HG02623 (cell line): ENCODE data around the gene FUCA1.
"Not testable (repeated sequence)": the region's sequence is repeated elsewhere in the genome, so short reads cannot be mapped to it uniquely, and the experiment has no call there.

Source experiments
- ATAC-seq: cut with Tn5 transposase; IDR thresholded peaks from one replicate; pipeline ENCODE4 v1.9.1; 2021; ENCODE audit warnings: moderate library complexity; ENCODE audit not compliant: unreplicated experiment

The FUCA1 gene

DNA sequence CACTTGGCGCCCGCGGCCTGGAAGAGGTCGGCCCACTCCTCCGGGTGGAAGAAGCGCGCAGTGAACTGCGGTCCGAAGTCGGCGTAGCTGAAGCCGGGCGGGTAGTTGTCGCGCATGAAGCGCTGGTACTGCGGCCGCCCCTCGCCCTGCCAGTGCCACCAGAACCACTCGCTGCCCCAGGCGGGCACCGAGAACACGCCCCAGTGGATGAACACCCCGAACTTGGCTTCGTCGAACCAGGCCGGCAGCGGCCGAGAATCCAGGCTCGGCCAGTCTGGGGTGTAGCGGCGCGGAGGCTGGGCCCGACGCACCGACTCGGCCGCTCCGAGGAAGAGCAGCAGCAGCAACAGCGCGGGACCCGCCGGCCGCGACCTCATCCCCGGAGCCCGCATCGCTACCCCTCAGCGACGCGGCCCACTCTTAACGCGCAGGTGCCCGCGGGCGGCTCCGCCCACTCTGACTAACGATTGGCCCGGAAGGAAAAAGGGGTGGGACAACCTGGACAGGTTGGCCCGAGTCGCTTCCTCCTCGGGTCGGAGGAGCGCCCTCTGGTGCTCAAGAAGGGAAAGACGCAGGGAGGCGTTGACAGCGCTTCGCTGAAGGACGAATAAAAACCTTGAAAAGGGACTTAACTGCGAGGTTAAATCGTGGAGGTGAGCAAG lies at the start of gene FUCA1:
Gene FUCA1, minus strand, starts transcription at position 396 of the 662 bp plus-strand sequence. Its CDS starts 4 bp downstream, at position 392.
- ATAC-seq, result peak; percentile 92

DNA sequence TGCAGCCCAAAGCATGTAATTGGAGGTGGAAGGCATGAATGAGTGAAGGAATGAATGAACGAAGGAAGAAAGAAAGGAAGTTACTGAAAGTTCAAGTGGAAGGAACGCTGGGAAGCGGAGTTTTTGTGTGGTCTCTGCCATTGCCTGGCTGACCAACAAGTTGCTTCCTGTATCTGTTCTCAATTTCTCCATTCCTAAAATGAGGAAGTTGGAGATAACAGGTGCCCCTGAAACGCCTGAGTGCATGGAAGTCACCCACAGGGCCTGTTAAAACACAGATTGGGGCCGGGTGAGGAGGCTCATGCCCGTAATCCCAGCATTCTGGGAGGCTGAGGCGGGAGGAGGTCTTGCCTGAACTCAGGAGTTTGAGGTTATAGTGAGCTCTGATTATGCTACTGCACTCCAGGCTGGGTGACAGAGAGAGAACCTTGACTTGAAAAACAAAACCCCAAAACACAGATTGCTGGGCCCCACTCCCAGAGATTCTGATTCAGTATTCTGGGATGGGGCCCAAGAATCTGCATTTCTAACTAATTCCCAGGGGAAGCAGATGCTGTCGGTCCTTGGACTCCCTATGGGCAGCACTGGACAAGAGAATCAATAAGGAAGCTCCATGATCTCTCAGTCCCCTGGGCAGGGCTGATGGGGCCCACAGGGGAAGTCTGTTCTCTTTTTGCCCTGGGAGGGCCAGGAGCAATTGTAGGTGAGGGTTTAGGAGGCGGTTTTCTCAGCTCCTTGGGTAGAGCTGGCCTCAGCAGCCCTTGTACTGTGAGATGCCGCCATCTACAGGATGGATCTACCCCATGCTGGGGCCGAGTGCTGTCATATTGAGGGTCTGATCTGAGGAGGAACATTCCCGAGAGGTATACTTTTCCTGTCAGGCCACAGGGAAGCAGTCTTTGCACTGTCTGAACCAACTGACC lies 48.4 kb upstream of the FUCA1 start:
- peak; percentile 58 for ATAC-seq

DNA sequence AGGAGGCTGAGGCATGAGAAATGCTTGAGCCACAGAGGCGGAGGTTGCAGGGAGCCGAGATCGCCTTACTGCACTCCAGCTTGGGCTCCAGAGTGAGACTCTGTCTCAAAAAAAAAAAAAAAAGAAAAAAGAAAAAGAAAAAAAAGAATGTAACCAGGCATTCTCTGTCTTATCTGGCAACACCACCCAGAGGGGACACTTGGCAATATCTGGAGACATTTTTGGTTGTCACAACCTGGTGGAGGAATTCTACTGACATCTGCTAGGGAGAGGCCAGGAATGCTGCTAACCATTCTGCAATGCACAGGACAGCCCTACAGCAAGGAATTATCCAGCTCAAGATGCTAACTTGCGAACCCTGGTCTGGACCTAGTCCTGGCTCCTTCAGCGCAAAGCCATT lies 47.4 kb upstream of the FUCA1 start:
- ATAC-seq, result no peak

DNA sequence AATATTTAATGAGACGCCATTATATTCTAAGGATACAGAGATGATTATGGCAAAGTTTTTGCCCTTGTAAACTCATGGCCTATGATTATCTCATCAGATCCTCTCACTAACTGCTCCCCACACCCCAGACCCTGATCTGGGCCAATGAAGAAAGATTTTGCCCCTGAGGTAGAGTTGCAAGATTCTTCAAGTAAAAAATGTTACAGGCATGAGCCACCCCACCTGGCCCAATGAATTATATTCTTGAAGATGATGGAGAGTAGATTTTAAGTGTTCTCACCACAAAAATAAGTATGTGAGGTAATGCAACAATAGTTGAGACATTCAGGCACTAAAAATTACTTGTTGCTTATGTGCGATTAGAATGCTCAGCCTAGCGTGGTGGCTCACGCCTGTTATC lies 46.8 kb upstream of the FUCA1 start:
- ATAC-seq, result no peak

DNA sequence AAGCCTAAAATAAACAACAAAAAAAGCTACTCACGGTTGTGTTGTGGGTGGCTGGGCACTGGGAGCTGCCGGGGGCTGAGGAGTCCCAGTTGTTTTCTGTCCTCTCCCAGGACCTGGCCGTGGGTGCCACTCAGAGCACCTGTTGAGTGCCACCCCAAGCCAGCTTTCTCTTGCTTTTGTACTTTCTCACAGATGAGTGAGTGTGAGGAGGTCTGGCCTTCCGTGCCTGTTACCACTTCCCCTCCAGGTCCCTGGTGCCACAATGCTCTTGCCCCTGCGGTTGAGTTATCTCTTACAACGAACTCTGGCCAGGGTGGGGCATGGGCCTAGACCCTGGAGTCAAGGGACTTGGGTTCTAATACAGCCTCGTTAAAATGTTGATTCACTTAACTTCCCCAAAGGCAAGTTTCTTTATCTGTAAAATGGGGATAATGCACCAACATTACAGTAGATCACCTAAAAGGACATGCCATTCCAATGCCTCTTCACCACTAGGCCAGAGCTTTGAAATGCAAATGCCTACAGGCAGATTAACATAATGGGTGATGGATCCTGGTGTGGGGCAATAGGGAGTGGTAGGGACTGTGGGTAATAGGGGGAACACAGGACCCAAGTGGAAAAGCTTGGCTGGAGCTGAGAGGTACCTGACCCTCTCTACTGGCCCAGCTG lies 45.3 kb upstream of the FUCA1 start, which contains the start of gene CNR2:
Gene CNR2, minus strand, starts transcription at position 151 of the 669 bp plus-strand sequence. CDS start 37,745 bp downstream, outside the sequence.
- ATAC-seq, result no peak

DNA sequence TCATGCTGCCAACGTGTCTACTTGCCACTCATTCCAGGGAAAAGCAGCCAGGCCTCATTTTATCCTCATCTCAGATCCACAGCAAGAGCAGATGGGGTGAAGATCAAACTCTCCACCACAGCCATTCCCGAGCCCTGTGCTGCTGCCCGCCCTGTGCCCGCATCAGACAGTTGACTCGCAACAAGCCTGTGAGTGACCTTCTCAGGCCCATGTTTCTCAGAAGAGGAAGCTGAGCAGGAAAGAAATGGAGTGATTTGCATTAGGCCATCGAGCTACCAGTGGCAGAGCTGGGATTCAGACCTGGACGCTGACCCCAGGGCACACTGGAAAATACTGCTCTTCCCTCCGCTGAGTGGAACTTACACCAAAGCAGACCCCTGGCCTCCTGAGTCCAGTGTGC lies 43.8 kb upstream of the FUCA1 start:
- no peak for ATAC-seq

DNA sequence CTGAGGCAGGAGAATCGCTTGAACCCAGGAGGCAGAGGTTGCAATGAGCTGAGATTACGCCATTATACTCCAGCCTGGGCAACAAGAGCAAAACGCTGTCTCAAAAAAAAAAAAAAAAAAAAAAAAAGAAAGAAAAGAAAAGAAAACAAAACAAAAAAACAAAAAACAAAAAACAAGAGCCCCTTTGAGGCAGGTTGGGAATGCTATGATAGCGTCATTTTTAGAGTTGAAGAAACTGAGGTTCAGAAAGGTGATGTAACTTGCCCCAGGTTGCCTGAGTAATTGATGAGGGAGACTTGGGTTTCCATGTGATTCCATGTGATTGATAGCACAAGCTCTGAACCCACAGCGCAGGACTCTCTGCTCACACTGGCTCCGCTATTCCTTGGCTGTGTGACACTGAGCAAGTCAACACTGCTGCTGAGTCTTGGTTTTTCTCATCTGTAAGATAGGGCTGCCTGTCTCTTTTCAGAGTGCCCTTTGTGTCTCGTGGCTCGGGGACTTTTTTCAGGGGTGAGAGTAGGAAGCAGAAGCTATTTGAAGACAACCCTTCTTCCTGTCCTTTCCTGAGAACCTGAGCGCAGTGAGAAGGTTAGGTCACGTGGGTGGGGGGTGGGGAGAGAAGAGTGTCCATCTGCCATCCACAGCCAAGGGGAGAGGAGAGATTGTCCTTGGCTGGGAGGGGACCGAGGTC lies 42.6 kb upstream of the FUCA1 start:
- ATAC-seq, result no peak

DNA sequence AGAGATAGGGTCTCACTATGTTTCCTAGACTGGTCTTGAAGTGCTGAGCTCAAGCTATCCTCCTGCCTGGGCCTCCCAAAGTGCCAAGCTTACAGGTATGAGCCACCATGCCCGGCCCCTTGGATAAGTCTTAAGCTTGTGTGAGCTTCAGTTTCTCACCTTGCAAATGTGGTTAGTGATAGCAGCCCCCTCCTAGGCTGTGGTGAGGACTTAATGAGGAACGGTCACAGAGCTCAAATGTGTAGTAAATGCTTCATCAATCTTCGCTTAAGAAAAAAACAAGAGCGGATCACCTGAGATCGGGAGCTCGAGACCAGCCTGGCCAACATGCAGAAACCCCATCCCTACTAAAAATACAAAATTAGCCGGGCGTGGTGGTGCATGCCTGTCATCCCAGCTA lies 42.1 kb upstream of the FUCA1 start:
- ATAC-seq, result no peak

DNA sequence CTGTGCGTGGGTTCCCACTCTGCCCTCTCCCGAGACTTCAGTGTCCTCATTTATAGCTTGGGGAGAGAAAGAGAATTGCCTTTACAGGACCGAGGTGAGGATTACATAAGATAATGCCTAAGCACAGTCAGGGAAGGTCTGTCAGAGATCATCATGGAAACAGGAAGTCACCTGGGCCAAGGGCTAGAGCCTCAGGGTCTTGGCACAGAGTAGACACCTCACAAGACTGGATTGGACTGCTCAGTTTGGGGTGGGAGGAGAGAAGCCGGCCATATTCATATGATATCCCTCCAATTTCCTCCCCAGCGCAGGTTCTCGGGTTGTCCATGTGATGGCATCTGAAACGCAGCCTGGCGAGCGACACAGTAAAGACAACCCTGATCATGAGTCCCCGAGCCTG lies 41.3 kb upstream of the FUCA1 start:
- no peak for ATAC-seq

DNA sequence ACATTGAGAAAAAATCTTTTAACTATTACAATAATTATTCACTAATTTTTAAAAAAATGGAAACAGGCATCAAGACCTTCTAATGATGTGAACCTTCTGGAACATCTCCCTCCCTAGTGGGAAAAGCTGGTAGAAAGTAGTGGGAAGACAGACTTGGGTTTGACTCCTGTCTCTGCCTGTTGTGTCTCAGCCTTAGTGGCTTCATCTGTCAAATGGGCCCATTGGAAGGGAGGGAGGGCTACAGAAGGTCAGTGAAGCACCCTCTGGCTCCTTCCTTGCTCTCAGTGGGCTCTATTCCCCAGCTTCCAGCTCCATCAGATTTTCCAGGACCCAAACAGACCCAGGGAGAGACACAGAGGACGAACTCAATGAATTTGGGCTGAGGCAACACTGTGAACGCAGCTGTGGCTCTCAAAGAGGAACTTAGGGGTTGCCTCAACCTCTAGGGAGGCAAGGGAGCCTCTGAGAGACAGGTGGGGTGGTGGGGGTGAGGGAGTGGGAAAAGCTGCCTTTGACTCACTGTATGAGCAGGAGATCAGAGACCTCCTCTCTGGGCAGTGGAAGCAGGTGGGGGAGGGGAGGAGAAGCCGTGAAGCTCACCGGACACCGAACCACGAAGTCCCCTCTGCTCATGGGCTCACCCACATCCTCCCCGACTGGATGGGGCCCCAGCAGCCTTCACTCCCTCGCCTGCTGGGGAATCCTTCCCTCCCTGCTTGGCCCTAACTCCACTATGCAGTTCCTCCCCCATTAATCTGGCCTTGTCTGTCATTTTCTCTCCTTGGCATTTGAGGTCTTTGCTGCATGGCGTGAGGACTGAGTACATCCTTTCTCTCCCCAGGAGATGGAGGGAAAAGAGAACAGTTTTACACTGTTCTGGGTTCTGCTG lies 40.6 kb upstream of the FUCA1 start:
- no peak for ATAC-seq

DNA sequence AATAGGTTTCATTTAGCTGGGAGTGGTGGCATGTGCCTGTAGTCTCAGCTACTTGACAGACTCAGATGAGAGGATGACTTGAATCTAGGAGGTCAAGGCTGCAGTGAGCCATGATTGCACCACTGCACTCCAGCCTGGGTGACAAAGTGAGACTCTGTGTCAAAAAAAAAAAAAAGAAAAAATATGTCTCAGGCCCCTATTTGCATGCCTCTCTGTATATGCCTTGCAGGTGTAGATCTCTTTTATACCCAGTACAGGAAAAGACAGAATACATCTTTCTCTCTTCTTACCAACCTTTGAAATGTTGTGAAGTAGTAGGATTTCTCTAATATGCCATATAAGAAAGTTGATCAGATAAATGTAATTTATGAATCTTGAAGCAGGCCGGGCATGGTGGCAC lies 38.6 kb upstream of the FUCA1 start:
- no peak for ATAC-seq

DNA sequence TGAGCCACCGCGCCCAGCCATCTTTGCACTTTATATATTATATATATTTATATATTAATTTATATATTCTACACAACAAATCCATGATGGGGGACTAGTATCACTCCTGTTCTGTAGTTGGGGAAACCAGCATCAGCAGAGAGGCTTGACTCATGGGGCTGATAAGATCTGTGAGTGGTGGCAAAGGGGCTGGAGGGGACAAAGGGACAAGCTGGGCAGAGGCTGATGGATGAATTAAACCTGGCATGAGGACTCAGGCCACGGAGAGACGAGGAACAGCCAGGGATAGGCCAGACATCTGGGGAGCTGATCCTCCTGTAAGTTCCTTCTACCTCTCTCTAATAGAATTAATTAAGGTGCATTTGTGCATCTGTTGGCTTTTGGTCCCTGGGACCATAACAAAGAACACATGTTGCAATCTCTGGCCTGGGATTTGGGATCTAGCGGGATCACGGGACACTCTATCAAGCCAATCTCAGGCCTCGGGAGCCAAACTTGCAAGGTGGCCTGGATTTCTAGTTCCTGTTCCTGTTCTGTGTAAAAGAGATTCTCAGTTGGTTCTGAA lies 37.5 kb upstream of the FUCA1 start:
- ATAC-seq, result no peak

DNA sequence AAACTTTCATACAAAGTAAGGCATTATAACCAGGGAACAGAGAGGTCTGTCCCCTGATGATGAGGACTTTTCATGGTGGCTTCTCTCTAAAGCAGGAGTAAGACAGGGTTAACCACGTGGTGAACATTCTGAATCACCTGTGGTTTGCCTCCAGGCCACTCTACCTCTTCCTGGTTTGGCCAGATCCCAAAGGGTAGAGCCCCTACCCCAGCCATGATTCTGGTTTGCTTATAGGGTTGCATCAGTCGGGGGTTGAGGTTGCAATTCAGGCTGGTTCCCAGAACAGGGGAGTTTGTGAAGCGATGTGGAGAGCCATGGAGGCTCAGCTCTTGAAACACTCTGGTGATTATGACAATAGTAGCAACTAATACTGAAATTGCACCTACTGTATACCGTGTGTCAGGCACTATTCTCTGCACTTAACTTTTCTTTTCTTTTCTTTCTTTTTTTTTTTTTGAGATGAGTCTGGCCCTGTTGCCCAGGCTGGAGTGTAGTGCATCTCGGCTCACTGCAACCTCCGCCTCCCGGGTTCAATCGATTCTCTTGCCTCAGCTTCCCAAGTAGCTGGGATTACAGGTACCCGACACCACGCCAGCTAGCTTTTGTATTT lies 36.8 kb upstream of the FUCA1 start:
- peak; percentile 39 for ATAC-seq

DNA sequence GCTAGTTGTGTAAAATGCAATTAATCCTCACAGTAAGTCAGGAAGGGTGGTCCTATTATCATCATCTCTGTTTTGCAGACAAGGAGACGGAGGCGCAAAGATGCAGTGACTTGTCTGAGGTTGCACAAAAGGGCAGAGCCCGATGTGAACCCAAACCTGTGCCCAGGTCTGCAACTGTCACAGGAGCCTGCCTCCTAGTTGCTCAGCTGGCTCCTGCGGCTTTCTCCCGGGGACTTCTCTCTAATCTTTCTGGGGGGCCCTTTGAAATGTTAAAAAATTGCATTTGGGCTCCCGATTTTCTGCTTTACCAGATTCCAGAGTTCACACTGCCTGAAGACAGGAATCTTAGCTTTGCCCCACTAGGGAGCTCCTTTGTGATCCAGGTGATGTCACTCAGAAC lies 35.7 kb upstream of the FUCA1 start:
- ATAC-seq, result no peak

DNA sequence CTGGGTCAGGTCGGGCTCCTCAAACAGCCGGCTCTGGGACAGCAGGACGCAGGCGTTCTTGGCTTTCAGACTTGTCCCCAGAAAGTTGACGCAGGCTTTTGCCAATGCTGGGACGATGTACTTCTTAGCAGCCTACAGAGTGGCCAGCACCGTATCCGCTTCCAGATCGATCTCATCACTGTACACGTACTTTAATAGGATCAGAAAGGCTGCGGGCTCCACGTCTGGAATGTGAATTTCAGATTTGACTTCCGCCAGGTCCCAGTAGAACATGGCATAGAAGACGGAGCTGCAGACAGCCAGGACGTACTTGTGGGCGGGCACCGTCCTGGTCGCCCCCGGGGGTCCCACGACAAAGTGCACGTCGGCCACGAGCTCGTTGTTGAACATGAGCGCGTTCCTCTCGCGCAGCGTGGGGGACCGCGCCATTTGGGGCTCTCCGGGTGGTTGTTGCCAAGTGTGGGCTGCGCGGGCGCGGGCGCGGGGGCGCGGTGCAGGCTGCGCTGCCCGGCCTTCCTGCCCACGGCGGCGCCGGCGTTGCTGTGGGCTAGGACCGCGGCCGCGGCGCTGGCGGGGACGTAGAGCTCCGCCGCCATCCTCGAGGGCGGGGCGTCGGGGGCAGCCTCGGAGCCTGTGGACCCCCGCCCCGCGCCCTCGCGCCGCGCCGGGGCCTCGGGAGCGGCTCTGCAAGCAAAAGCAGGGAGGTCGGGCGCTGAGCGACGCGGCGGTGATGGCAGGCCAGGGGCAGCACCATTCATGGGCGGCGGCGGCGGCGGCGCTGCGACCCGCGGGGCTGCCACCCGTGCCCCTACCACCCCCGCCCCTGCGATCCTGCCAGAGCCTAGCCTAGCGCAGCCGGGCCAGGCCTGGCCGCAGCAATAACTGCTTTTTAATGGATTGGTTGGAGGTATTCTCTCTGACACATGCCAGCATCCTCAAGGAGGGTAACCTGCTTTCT lies 34.5 kb upstream of the FUCA1 start:
- no peak for ATAC-seq

DNA sequence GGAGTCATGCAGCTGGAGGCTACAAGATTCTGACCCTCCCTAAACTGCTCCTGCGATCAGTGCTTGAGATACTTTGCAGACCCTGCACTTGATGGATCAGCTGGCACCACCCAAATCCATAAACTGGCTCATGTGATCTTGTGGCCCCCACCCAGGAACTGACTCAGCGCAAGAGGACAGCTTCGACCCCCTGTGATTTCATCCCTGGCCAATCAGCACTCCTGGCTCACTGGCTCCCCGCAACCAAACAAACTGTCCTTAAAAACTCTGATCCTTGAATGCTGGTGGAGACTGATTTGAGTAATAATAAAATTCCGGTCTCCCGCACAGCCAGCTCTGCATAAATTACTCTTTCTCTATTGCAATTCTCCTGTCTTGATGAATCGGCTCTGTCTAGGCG lies 31.9 kb upstream of the FUCA1 start:
- ATAC-seq, result not testable (repeated sequence)

DNA sequence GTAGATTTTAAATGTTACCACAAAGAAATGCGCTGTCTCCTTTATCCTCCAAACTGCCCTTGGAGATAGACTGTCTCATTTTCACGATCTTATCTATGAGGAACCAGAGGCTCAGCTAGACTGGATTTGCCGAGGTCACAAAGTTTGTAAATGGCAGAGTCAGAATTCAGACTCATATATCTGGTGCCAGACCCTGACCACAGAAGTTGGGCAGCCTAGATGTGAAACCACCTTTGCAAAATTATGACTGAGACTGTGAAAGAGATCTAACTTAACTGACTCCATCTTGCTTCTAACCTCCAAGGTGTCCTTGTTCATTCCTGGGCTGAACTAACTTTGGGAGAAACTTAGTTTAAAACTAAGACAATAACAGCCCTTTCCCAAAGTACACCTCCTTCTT lies 31.0 kb upstream of the FUCA1 start:
- ATAC-seq, result no peak

DNA sequence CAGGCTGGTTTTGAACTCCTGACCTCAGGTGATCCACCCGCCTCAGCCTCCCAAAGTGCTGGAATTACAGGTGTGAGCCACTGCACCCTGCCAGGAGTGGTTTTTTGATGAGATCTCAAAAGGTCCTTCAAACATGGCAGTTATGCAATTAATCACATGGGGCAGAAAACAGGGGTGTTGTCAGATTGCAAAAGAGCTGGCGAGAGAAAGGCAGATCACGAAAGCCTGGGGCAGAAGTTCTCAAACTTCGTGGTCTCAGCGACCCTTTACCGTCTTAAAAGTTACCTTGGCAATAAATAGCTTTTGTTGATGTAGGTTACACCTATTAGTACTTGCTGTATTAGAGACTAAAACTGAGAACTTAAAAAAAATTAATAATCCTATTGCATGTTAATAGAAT lies 29.0 kb upstream of the FUCA1 start:
- no peak for ATAC-seq
